GM18858 (cell line): ENCODE results near the gene PNKP.
"Not testable (repeated sequence)": the region's sequence is repeated elsewhere in the genome, so short reads cannot be mapped to it uniquely, and the experiment has no call there.

ENCODE experiments used
- ATAC-seq: cut with Tn5 transposase; IDR thresholded peaks from one replicate; pipeline ENCODE4 v1.9.1; 2021; ENCODE audit not compliant: unreplicated experiment

Gene PNKP

DNA sequence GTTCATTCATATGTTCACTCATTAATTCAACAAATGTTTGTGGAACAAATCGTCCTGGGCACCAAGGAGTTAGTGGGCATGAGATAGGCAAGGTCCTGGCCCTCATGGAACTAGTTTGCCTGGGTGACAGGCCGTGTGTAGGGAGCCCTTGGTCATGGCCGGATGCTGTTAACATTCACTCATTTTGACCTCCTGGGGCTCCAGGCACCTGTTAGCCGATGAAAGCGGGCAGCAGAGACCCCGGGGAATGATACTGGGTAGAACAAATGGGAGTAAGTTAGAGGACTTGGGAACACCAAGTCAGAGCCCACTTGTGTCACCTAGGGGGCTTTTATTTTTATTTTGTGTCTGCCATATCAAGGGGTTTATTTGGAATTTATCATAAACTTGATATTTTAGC is 42.7 kb downstream of the PNKP start:
- no peak for ATAC-seq

DNA sequence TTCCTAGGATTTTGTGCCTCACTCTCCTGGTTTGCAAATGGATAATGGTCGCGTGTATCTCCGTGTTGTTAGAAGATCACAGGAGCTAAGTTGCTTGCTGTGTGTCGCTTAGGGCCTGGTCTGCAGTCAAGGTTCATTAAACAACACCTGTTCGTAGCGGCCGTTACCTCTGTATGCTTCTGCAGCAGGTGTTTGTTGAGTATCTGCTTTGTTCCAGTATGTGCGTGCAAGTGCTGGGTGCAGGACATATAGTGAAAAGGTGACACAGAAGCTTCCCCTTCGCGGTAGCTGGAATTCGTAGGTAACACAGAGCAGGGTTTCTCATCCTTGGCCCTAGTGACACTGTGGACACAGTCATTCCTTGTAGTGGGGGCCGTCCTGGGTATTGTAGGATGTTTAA is 43.9 kb downstream of the PNKP start:
- ATAC-seq = no peak

DNA sequence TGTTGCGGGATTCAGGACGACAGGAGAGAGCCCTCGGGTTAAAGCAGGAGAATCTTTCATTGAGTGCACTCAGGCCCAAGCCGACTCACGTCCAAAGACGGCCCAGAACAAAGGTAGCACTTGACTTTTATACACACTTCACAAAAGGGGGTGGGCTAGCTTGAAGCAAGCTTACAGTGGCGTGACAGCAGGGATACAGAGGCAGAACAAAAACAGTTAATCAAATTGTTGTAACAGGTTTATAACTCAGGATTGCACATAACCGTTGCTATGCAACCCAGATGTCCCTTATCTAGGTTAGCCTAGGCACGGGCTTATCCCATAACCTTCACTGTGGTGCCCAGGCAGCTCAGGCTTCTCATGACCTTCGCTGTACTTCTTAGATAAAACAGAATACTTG is 47.3 kb downstream of the PNKP start:
- ATAC-seq = no peak

DNA sequence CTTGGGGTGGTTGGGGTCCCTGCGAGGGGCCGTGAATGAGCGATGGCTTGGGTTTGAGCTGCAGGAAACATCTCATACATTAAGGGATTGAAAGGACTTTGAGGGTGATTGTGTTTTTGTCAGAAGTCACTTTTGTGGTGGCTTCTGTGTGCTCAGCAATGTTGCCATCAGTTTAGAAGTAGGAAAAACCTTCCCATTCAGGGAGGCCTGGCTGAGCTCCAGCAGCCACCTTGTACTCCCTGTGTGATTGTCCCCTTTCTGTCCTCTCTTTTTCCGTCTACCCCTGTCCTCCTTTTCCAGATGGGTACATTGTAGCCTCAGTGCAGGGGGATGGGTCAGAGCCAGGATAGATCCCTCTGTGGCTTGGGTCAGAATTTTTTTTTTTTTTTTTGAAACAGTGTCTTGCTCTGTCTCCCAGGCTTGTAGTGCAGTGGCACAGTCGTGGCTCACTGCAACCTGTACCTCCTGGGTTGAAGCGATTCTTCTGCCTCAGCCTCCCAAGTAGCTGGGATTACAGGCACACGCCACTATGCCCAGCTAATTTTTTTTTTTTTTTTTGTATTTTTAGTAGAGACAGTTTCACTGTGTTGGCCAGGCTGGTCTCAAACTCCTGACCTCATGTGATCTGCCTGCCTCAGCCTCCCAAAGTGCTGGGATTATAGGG is 47.8 kb downstream of the PNKP start:
- not testable (repeated sequence) for ATAC-seq

DNA sequence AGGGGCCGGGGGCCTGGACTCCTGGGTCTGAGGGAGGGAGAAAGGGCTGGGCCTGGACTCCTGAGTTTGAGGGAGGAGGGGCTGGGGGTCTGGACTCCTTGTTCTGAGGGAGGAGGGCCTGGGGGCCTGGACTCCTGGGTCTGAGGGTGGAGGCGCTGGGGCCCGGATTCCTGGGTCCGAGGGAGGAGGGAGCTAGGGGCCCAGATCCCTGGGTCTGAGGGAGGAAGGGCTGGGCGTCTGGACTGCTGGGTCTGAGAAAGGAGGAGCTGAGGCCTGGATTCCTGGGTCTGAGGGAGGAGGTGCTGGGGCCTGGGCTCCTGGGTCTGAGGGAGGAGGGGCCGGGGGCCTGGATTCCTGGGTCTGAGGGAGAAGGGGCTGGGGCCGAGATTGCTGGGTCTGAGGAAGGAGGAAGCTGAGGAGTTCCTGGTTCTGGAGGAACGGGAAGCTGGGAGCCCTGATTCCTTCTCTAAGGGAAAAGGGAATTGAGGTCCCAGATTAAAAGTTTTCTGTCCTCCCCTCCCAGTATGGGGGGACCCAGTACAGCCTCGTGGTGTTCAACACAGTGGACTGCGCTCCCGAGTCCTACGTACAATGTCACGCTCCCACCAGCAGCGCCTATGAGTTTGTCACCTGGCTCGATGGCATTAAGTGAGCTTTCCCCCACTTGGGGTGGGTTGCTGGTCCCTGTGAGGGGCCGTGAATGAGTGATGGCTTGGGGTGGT is 48.6 kb downstream of the PNKP start:
- no peak for ATAC-seq

DNA sequence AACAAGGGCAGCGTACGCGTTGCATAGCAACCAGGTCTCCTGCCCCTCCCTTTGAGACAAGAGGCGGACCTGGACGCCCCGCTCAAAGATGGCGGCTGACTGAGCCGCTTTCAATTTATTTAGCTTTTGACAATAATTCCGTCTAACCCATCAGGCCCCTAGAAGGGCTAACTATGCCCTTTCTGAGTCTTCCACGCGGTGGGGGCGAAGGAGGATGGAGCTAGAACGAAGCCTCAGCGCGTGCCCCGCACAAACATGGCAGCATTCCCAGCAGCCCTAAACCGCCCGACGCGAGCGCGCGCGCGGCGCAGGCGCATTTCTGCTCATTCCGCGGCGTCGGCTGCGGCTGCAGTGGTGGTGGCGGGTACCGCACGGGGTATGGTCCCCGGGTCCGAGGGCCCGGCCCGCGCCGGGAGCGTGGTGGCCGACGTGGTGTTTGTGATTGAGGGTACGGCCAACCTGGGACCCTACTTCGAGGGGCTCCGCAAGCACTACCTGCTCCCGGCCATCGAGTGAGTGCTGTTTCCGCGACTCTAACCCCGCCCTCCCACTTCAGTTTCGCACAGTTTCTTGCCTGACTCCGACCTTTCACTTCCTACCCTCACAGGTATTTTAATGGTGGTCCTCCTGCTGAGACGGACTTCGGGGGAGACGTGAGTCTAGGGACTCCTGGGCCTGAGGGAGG is 49.3 kb downstream of the PNKP start, which contains the start of gene MED25:
Gene MED25, plus strand, starts transcription at position 326 of the 685 bp plus-strand sequence. Its CDS starts 53 bp downstream, at position 379.
- peak; percentile 57 for ATAC-seq

DNA sequence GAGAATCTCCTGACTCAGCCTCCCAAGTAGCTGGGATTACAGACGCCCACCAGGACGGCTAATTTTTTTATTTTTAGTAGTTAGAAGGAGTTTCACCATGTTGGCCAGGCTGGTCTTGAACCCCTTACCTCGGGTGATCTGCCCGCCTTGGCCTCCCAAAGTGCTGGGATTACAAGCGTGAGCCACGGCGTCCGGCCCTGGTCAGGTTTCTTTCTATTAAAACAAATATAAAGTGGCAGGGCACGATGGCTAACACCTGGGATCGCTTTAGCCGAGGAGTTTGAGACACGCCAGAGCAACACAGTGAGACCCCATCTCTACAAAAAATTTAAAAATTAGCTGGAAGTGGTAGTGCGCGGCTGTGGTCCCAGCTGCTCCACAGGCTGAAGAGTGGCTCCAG is 50.8 kb downstream of the PNKP start:
- ATAC-seq = no peak

DNA sequence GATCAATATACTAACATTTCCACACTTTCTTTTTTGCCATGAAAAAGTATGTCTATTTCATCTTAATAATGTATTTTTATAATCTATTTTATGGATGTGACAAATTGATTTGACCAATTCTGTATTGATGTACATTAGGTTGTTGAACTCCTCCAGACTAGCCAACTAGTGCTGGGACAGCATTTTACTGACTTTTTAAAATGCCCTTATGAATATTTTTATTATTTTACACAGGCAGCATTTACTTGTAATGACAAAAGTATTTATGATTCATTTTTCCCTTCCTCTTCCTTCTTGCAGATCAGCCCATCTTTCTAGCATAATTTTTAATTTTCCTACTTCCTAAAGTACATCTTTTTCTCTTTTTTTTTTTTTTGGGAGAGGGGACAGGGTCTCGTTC is 53.4 kb downstream of the PNKP start:
- no peak for ATAC-seq

DNA sequence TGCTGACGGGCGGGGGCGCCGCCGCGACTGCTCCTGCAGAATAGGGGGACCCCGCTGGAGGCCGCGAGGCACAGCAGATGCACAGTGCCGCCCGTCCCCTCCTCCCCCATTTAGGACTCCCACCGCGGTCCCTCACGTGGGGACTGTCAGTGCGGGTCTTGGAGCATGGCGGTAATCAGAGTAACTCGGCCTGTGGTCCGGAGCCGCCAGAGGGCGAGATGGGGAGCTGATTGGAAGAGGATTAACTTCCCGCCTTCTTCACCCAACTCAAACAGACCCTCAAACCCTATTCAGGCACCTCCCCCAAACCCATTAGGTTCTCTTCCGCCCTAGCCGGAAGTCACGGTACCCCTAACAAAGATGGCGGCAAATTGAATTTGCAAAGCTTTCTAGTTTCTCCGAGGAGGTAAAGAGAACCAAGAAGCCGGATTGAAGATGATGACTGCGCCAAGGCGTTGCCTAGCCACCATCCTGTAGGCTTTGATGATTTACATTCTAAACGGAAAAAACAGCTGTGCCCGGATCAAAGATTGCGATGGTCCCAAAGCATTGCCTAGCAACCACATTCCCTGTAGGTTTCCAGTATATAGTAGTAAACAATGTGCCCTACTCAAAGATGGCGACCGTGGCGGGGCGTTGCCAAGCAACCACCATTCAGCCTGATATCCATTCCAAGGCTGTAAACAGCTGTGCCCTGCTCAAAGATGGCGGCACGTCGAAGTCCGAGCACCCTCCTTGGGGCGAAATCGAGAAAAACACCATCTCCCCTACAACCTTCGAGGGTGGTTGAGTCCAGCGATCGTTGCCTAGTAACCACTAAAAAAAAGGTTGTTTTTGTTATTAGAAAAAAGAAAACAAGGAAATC is 54.1 kb downstream of the PNKP start, which contains the start of gene FUZ:
Gene FUZ, minus strand, starts transcription at position 296 of the 865 bp plus-strand sequence. Its CDS starts 186 bp downstream, at position 110.
- peak; percentile 37 for ATAC-seq

DNA sequence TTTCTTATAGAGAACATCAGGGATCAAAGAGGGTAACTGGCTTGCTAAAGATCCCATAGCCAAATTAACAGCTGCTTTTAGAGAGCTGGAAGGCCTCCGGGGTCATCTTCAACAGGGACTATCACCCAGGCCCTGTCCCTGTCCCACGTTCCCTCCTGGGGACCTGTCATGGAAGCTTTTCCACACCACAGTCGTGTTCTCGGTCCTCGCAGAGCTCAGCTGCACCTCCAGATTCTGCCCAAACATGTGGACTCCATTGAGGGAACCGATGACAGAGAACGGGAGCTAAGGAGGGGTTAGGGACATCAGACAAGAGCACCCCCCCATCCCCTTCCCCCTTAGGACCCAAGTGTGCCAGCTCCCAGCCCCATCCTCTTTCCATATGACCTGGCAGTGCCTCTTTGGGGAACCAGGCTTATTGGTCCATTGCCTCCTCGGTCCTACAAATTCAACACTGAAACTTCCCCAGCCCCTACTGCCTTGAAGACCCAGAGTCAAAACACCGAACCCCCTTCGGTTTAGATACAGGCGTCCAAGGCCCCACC is 54.9 kb downstream of the PNKP start:
- ATAC-seq = no peak

DNA sequence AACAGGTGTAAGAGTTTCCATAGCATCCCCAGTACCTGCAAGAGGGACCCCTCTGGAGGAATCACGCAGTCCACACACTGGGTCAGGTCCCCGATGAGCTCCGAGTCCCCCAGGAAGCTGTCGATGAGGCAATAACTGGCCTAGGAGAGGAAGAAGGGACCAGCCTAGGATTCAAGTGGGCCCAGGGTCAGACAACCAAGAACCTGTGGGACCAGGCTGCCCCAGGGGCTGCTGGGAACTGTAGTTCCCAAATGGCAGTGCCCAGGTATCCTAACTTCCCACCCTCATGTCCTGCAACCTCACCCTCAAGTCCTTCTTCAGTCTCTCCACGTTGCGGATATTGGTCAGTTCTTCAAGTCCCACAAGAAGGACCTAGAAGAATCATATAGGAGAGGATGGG is 56.0 kb downstream of the PNKP start:
- no peak for ATAC-seq
